DND-41 (cell line): ENCODE measurements around the gene CKAP5.

Experiments
- ATAC-seq: fragments of 200-7000 bp; cut with Tn5 transposase; 3 replicates; pipeline ENCODE4 v1.9.1; 2021; ENCODE audit warnings: low read depth; ENCODE audit not compliant: insufficient read depth
- DNase-seq: peaks from one replicate; pipeline ENCODE4 v3.0.0-alpha.2; 2020
- H2AFZ ChIP-seq: 2 replicates; pipeline ENCODE4 v1.6.0; 2012; ENCODE audit warnings: low read depth, low read length
- H3K27ac ChIP-seq: 2 replicates; pipeline ENCODE4 v1.5.1; 2012; ENCODE audit warnings: low read length, inconsistent platforms
- H3K27me3 ChIP-seq: fragments of 200-600 bp; sonication (generic); 2 replicates; pipeline ENCODE4 v1.6.0; 2012; ENCODE audit warnings: low read length, mild to moderate bottlenecking, inconsistent platforms; ENCODE audit not compliant: insufficient read depth, poor library complexity
- H3K36me3 ChIP-seq: 2 replicates; pipeline ENCODE4 v1.5.1; 2012; ENCODE audit warnings: low read length, inconsistent platforms; ENCODE audit not compliant: insufficient read depth
- H3K4me1 ChIP-seq: 2 replicates; pipeline ENCODE4 v1.5.1; 2012; ENCODE audit warnings: mild to moderate bottlenecking, low read length; ENCODE audit not compliant: insufficient read depth
- H3K4me2 ChIP-seq: 2 replicates; pipeline ENCODE4 v1.6.0; 2012; ENCODE audit warnings: mild to moderate bottlenecking, moderate library complexity, low read length, inconsistent platforms; ENCODE audit not compliant: insufficient read depth
- H3K4me3 ChIP-seq, 2 experiments: fragments of 200-600 bp in 1 of 2; shearing (Covaris generic) in 1 of 2; 2 replicates each; pipeline ENCODE4 v1.5.1; 2012 to 2016; ENCODE audit warnings: inconsistent platforms in 2 of 2, low read length in 2 of 2, mild to moderate bottlenecking in 2 of 2, low read depth in 1 of 2, moderate library complexity in 1 of 2
- H3K79me2 ChIP-seq: 2 replicates; pipeline ENCODE4 v1.6.0; 2012; ENCODE audit warnings: low read length, inconsistent platforms; ENCODE audit not compliant: insufficient read depth
- H3K9ac ChIP-seq: 2 replicates; pipeline ENCODE4 v1.6.0; 2012; ENCODE audit warnings: low read depth, mild to moderate bottlenecking, inconsistent platforms, low read length, moderate library complexity
- H3K9me3 ChIP-seq: 2 replicates; pipeline ENCODE4 v1.5.1; 2012; ENCODE audit warnings: low read length, moderate library complexity, mild to moderate bottlenecking, inconsistent platforms; ENCODE audit not compliant: insufficient read depth, severe bottlenecking
- H4K20me1 ChIP-seq: 2 replicates; pipeline ENCODE4 v1.6.0; 2012; ENCODE audit warnings: low read length; ENCODE audit not compliant: insufficient read depth
- EZH2 ChIP-seq: IDR thresholded peaks from 3 replicates; pipeline ENCODE4 v1.6.1; 2012; ENCODE audit warnings: borderline replicate concordance, low read depth, mild to moderate bottlenecking, moderate library complexity, low read length, inconsistent platforms; ENCODE audit not compliant: severe bottlenecking
- TF ChIP-seq, protein P1 (sequence below): IDR thresholded peaks from 2 replicates; pipeline ENCODE4 v1.5.1; 2012; ENCODE audit warnings: borderline replicate concordance, low read length, moderate library complexity, mild to moderate bottlenecking; ENCODE audit not compliant: poor library complexity, severe bottlenecking; ENCODE audit errors: extremely low read depth

CKAP5 gene

DNA sequence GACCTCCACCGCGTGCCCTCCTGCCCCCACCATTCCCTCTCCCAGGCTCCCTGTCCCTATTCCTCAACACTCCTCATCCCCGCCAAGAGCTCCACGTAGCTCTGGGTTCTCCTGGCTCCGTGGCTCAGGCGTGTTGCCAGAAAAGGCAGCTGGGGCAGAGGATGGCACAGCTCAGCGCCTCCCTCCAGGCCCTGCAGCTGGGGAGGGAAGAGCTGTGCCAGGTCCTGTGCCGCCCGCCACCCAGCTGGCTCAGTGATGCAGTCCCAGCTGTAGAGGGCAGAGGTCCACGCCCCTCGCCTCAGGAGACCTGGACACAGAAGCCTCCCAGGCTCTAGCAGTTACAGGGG, 149.9 kb downstream of the CKAP5 start:
- Histone ChIP-seq H3K4me3 (no peak overlapping the region), H3K79me2 (peaks cover 40% of the 10 kb centered on the region), H2AFZ (no peak overlapping the region), H3K4me1 (peaks cover 23% of the 10 kb centered on the region), H4K20me1 (peaks cover 10% of the 10 kb centered on the region; the same call in 1 of the 2 replicates), H3K36me3 (peaks cover 41% of the 10 kb centered on the region), H3K9me3 (no peaks in the 10 kb centered on the region), H3K4me2 (no peak overlapping the region), H3K27me3 (no peaks in the 10 kb centered on the region), H3K9ac (no peak overlapping the region), H3K27ac (no peak overlapping the region)
- DNase-seq (no peak), ATAC-seq (no peak)
- no peak for TF ChIP-seq EZH2
- TF ChIP-seq, protein P1, sequence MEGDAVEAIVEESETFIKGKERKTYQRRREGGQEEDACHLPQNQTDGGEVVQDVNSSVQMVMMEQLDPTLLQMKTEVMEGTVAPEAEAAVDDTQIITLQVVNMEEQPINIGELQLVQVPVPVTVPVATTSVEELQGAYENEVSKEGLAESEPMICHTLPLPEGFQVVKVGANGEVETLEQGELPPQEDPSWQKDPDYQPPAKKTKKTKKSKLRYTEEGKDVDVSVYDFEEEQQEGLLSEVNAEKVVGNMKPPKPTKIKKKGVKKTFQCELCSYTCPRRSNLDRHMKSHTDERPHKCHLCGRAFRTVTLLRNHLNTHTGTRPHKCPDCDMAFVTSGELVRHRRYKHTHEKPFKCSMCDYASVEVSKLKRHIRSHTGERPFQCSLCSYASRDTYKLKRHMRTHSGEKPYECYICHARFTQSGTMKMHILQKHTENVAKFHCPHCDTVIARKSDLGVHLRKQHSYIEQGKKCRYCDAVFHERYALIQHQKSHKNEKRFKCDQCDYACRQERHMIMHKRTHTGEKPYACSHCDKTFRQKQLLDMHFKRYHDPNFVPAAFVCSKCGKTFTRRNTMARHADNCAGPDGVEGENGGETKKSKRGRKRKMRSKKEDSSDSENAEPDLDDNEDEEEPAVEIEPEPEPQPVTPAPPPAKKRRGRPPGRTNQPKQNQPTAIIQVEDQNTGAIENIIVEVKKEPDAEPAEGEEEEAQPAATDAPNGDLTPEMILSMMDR: no peak

DNA sequence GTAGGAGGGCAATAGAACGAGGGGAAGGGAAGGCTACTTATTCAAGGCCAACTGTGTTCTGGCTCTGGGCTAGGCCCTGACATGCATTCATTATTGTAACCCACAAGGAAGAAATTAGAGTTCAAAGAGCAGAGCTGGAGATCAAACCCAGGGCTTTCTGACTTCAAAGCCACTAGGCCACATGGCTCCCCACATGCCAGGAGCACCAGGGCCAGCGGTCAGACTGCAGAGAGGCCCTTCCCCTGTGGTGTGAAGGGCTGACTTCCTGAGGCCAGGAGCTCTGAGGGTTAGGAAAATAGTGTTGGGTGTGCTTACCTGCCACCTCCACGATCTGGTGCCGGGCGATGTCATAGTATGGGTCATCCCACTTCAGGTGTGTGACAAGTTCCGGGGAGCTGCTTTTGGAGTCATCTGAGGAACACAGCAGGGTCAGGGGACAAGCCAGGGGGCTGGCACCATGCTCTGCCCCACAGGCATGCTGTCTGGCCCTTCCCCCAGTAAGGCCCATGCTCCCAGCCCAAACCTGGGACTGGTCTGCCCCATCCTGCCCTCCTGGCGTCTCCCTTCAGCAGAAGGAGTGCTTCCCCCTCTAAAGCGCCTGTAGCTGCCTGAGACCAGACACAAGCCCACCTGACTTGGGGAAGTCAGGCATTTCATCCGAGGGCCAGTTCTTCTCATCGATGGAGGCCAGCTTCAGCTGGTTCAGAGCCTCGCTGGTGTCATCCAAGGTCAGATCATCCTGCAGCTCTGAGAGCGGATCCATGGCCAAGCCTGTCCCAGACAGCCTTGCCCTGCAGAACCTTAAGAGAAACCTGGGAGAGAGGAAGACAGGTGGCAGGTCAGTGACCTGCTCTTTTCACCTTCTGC, 150.5 kb downstream of the CKAP5 start:
- Histone ChIP-seq H2AFZ (no peak overlapping the region), H3K27ac (no peak overlapping the region), H4K20me1 (peaks cover 10% of the 10 kb centered on the region; the same call in 1 of the 2 replicates), H3K4me1 (peaks cover 23% of the 10 kb centered on the region), H3K27me3 (no peaks in the 10 kb centered on the region), H3K79me2 (peaks cover 35% of the 10 kb centered on the region), H3K36me3 (peaks cover 44% of the 10 kb centered on the region), H3K4me3 (no peak overlapping the region), H3K9ac (no peak overlapping the region), H3K4me2 (no peak overlapping the region), H3K9me3 (no peaks in the 10 kb centered on the region)
- no peak for ATAC-seq
- no peak for DNase-seq
- TF ChIP-seq, protein P1: no peak
- no peak for TF ChIP-seq EZH2

DNA sequence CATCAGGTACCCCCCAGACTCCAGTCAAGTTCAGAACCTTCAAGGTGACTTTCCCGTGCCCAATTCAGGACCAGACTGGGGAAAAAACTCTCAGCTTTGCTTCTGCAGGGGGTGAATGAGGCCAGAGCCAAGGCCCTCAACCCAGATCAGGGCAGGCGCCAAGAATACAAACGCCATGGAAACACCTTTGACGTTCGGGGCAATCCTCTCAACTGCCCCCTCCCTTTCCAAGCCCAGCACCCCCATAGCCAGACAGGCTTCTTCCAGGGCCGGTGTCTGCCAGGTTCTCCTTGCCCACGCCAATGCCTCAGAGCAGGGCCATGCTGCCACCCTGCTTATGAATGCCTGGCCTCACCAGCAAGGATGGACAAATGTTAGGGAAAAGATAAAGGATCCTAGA, 151.5 kb downstream of the CKAP5 start:
- peaks cover 20% of the 10 kb centered on the region for H3K4me1 ChIP-seq
- ATAC-seq (no peak), DNase-seq (no peak)
- TF ChIP-seq, protein P1: no peak
- TF ChIP-seq EZH2: no peak
- no peaks in the 10 kb centered on the region for H3K27me3 ChIP-seq
- peaks cover 27% of the 10 kb centered on the region for H3K79me2 ChIP-seq
- H2AFZ ChIP-seq: no peak overlapping the region
- no peak overlapping the region for H3K9ac ChIP-seq
- no peak overlapping the region for H3K4me3 ChIP-seq
- no peaks in the 10 kb centered on the region for H3K9me3 ChIP-seq
- no peak overlapping the region for H3K4me2 ChIP-seq
- no peak overlapping the region for H3K27ac ChIP-seq
- peaks cover 10% of the 10 kb centered on the region; the same call in 1 of the 2 replicates for H4K20me1 ChIP-seq
- H3K36me3 ChIP-seq: peaks cover 48% of the 10 kb centered on the region

DNA sequence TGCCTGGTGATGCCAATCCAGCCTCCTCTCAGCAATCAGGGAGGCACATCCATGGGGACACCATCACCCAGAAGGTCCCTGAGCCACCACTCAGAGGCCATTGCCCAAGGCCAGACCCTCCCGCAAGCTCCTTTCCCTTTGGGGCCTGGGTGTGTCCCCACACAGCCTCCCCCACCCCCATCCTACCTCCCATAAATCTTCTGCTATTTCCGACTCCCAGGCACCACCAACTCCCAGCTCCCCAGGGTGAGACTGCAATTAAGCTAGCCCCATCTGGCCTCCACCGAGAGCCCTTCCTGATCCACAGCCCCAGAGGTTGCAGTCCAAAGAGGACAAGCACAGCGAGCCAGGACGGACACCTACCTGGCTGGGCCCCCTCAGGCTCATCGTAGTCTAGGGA, 152.0 kb downstream of the CKAP5 start:
- Histone ChIP-seq H3K36me3 (peaks cover 50% of the 10 kb centered on the region), H3K9ac (no peak overlapping the region), H3K9me3 (no peaks in the 10 kb centered on the region), H3K27ac (no peak overlapping the region), H3K4me1 (peaks cover 15% of the 10 kb centered on the region), H3K4me2 (no peak overlapping the region), H3K27me3 (no peaks in the 10 kb centered on the region), H3K79me2 (peaks cover 22% of the 10 kb centered on the region), H3K4me3 (no peak overlapping the region), H4K20me1 (peaks cover 10% of the 10 kb centered on the region; the same call in 1 of the 2 replicates), H2AFZ (no peak overlapping the region)
- DNase-seq (no peak), ATAC-seq (no peak)
- no peak for TF ChIP-seq EZH2
- TF ChIP-seq, protein P1: no peak
